IPS-18a (cell line): ENCODE data around the gene CHPT1.
"Not testable (repeated sequence)": the region's sequence is repeated elsewhere in the genome, so short reads cannot be mapped to it uniquely, and the experiment has no call there.

ENCODE experiments used
- H3K27ac ChIP-seq: one replicate; pipeline ENCODE4 v1.5.1; 2013; ENCODE audit warnings: low read length
- H3K27me3 ChIP-seq: one replicate; pipeline ENCODE4 v1.6.1; 2013; ENCODE audit warnings: mild to moderate bottlenecking, low read length; ENCODE audit not compliant: control insufficient read depth, insufficient read depth
- H3K36me3 ChIP-seq: one replicate; pipeline ENCODE4 v1.6.1; 2013; ENCODE audit warnings: low read depth, low read length; ENCODE audit not compliant: control insufficient read depth
- H3K4me1 ChIP-seq: one replicate; pipeline ENCODE4 v1.6.1; 2013; ENCODE audit warnings: low read depth, low read length; ENCODE audit not compliant: control insufficient read depth
- H3K4me3 ChIP-seq: one replicate; pipeline ENCODE4 v1.5.1; 2013; ENCODE audit warnings: low read length
- H3K9ac ChIP-seq: one replicate; pipeline ENCODE4 v1.6.1; 2013; ENCODE audit warnings: mild to moderate bottlenecking, low read length, moderate library complexity
- H3K9me3 ChIP-seq: one replicate; pipeline ENCODE4 v1.6.1; 2013; ENCODE audit warnings: low read depth, low read length; ENCODE audit not compliant: control insufficient read depth

CHPT1 gene

GRCh38 chr12:101732318-101732717 is 34.9 kb downstream of the CHPT1 start:
- Histone ChIP-seq H3K4me3 (no peak overlapping the region), H3K27ac (no peak overlapping the region)

GRCh38 chr12:101733166-101733565 is 35.7 kb downstream of the CHPT1 start:
- no peak overlapping the region for H3K27ac ChIP-seq
- no peaks in the 10 kb centered on the region for H3K36me3 ChIP-seq
- no peaks in the 10 kb centered on the region for H3K9me3 ChIP-seq
- H3K4me1 ChIP-seq, result no peaks in the 10 kb centered on the region
- H3K9ac ChIP-seq, result no peak overlapping the region
- no peak overlapping the region for H3K4me3 ChIP-seq
- H3K27me3 ChIP-seq, result no peaks in the 10 kb centered on the region

More at GRCh38 chr12:101732318-101732717, 34.9 kb downstream of the CHPT1 start:
- H3K36me3 ChIP-seq, result no peaks in the 10 kb centered on the region
- H3K4me1 ChIP-seq, result no peaks in the 10 kb centered on the region
- no peak overlapping the region for H3K9ac ChIP-seq
- H3K9me3 ChIP-seq, result no peaks in the 10 kb centered on the region
- H3K27me3 ChIP-seq, result no peaks in the 10 kb centered on the region

GRCh38 chr12:101734482-101734881 is 37.0 kb downstream of the CHPT1 start:
- H3K9ac ChIP-seq, H3K27me3 ChIP-seq, H3K9me3 ChIP-seq, H3K27ac ChIP-seq, H3K36me3 ChIP-seq, H3K4me1 ChIP-seq, H3K4me3 ChIP-seq: not testable (repeated sequence)

DNA sequence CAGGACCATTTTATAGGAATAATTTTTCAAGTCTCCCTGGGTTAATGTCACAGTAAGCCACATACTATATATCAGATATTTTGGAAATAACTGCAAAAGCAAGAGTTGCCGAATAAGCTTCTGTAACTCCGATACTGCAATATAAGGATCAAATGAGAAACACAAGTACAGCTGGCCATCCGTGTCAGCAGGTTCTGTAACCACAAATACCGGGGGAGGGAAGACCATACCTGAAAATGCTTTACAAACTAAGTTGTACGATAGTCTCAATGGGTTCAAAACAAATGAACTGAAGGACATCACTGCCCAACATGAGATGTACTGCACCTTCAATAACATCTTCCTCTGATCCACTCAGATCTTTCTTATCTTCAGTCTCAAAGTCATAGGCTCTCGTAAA is 40.0 kb downstream of the CHPT1 start:
- H3K4me3 ChIP-seq, result no peak overlapping the region
- H3K27me3 ChIP-seq, result no peaks in the 10 kb centered on the region
- no peak overlapping the region for H3K27ac ChIP-seq
- H3K4me1 ChIP-seq, result no peaks in the 10 kb centered on the region
- H3K9me3 ChIP-seq, result no peaks in the 10 kb centered on the region
- no peaks in the 10 kb centered on the region for H3K36me3 ChIP-seq
- H3K9ac ChIP-seq, result no peak overlapping the region

- Histone ChIP-seq H3K9ac (no peak within 1 kb of the TSS), H3K36me3 (peaks cover 6% of the 10 kb centered on the region), H3K4me3 (no peak within 1 kb of the TSS), H3K27ac (no peak within 1 kb of the TSS), H3K4me1 (no peaks in the 10 kb centered on the region), H3K27me3 (no peaks in the 10 kb centered on the region), H3K9me3 (no peaks in the 10 kb centered on the region)
Observed at GRCh38 chr12:101738920-101739665, 41.7 kb downstream of the CHPT1 start, which contains the start of gene SYCP3. Gene SYCP3 (minus strand): TSS chr12:101739462. CDS start chr12:101737935, 1,527 bp downstream.

- no peak overlapping the region for H3K27ac ChIP-seq
- no peaks in the 10 kb centered on the region for H3K9me3 ChIP-seq
- H3K9ac ChIP-seq, result no peak overlapping the region
- no peak overlapping the region for H3K4me3 ChIP-seq
- H3K36me3 ChIP-seq, result peaks cover 9% of the 10 kb centered on the region
- H3K4me1 ChIP-seq, result no peaks in the 10 kb centered on the region
- no peaks in the 10 kb centered on the region for H3K27me3 ChIP-seq
Observed at GRCh38 chr12:101740566-101740965, 43.1 kb downstream of the CHPT1 start.

DNA sequence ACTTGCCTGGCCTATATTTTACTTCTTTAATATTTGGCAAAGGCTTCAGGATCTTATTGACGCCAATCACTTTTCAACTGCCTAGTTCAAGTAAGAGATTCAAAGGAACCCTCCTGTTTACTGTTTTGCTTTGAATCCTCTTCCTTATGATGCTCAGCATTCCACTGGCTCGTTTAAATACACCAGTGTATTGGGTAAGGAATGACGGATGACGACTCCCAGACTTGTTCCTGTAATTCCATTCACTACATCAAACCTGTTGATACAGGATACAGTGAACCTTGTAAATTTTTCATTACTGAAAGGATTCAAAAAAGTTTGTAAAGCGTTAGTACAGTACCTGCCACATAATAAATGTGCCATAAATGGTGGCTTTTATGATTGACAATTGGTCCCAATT is 43.5 kb downstream of the CHPT1 start:
- H3K27me3 ChIP-seq, result no peaks in the 10 kb centered on the region
- H3K36me3 ChIP-seq, result peaks cover 9% of the 10 kb centered on the region
- no peak overlapping the region for H3K9ac ChIP-seq
- no peak overlapping the region for H3K27ac ChIP-seq
- no peaks in the 10 kb centered on the region for H3K4me1 ChIP-seq
- H3K4me3 ChIP-seq, result no peak overlapping the region
- H3K9me3 ChIP-seq, result no peaks in the 10 kb centered on the region

DNA sequence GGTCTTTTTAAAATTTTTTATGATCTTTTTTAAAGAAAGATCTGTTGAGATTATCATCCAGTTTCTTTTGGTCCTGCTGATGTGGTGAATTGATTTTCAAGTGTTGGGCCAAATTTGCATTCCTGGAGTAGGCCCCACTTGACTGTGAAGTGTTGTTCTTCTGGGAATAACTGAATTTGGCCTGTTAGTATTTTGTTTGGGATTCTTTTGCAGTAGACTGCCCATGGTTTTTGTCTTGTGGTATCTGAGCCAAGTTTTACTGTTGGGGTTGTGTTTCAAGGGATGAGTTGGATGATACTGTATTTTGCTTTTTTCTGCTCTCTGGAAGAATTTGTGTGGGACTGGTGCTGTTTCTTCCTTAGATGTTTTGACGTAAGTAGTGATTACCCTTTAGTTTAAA is 45.8 kb downstream of the CHPT1 start:
- no peak overlapping the region for H3K4me3 ChIP-seq
- no peaks in the 10 kb centered on the region for H3K9me3 ChIP-seq
- no peaks in the 10 kb centered on the region for H3K27me3 ChIP-seq
- H3K9ac ChIP-seq, result no peak overlapping the region
- no peak overlapping the region for H3K27ac ChIP-seq
- H3K4me1 ChIP-seq, result no peaks in the 10 kb centered on the region
- H3K36me3 ChIP-seq, result peaks cover 12% of the 10 kb centered on the region

DNA sequence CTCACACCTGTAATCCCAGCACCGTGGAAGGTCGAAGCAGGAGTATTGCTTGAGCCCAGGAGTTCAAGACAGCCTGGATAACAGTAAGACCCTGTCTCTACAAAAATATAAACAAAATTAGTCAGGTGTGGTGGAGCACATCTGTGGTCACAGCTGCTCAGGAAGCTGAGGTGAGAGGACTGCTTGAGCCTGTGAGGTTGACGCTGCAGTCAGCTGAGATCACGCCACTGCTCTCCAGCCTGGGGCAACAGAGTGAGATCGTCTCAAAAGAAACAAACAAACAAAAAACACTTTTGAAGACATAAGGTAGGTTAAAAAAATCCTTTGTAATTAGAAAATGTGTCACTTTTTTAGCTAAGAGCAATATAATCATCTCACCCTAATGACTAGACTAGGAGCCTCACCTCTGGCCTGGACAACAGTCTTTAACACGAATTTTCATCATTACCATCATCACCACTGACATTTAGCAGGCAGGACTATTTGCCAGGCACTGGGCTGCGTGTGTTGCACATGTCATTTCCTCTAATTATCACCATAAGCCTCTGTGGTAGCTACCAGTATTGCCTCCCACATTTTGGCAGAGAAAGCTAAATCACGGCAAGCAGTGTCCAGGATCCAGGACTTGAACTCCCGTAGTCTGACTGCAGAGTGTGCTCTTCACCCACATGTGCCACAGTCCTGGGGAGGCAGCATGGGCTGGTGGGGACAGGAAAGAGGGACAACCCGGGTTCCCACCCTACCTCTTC is 46.5 kb downstream of the CHPT1 start:
- Histone ChIP-seq H3K36me3 (peaks cover 16% of the 10 kb centered on the region), H3K9ac (no peak overlapping the region), H3K4me3 (no peak overlapping the region), H3K9me3 (no peaks in the 10 kb centered on the region), H3K4me1 (no peaks in the 10 kb centered on the region), H3K27me3 (no peaks in the 10 kb centered on the region), H3K27ac (no peak overlapping the region)

DNA sequence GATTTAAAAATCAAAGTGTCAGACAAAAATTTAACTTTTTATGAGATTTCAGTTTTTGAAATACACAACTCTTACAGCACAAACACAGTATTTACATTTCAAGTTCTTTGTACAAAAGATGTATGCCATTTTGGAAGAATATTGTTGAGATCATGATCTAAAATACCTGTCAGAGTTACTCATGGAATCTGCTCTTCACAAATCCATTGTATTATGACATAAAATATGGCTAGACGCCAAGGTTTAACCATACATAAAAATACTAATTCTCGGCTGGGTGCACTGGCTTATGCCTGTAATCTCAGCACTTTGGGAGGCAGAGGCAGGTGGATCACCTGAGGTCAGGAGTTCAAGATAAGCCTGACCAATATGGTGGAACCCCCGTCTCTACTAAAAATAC is 48.0 kb downstream of the CHPT1 start:
- Histone ChIP-seq H3K27me3 (no peaks in the 10 kb centered on the region), H3K4me1 (no peaks in the 10 kb centered on the region), H3K27ac (no peak overlapping the region), H3K9ac (no peak overlapping the region), H3K9me3 (no peaks in the 10 kb centered on the region), H3K36me3 (peaks cover 25% of the 10 kb centered on the region), H3K4me3 (no peak overlapping the region)

GRCh38 chr12:101746196-101746595 is 48.8 kb downstream of the CHPT1 start:
- H3K9me3 ChIP-seq, result no peaks in the 10 kb centered on the region
- no peak overlapping the region for H3K27ac ChIP-seq
- no peaks in the 10 kb centered on the region for H3K4me1 ChIP-seq
- peaks cover 25% of the 10 kb centered on the region for H3K36me3 ChIP-seq
- H3K27me3 ChIP-seq, result no peaks in the 10 kb centered on the region
- H3K9ac ChIP-seq, result no peak overlapping the region
- H3K4me3 ChIP-seq, result no peak overlapping the region

GRCh38 chr12:101746661-101747060 is 49.2 kb downstream of the CHPT1 start:
- no peaks in the 10 kb centered on the region for H3K4me1 ChIP-seq
- no peaks in the 10 kb centered on the region for H3K27me3 ChIP-seq
- peaks cover 25% of the 10 kb centered on the region for H3K36me3 ChIP-seq
- H3K27ac ChIP-seq, result no peak overlapping the region
- no peaks in the 10 kb centered on the region for H3K9me3 ChIP-seq
- H3K9ac ChIP-seq, result no peak overlapping the region
- H3K4me3 ChIP-seq, result no peak overlapping the region
